Measurements from ENCODE around the gene MGAT5B.

GRCh38 chr17:76966016-76966415, 97.8 kb downstream of the MGAT5B start:
- TF ChIP-seq EZH2 (IDR thresholded peaks at IDR 0.05; ENCODE audit: insufficient read depth, poor library complexity, severe bottlenecking) (no peak), EZH2phosphoT487 (IDR thresholded peaks at IDR 0.05; ENCODE audit: insufficient read depth, low read depth) (no peak)
